ENCODE results near the gene CKMT2.

Gene CKMT2

DNA sequence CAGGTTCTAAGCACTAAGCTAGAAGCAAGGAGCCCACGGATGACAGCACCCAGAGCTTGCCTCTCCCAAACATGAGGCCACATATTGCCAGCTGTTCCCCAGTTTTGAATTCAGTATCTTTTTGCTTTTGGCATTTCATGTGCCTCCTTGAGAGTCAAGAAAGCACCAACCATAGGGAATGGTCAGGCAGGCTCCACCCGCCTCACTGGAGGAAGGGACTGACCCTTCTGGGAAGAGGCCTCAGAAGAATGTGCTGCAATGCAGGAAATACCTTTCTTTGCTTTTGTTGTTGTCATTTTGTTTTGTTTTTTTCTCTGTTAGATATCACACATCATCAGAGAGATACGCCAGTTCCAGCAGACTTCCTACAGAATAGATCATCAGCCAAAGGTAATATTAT lies 13.7 kb upstream of the CKMT2 start:
- DNase-seq = no peak

DNA sequence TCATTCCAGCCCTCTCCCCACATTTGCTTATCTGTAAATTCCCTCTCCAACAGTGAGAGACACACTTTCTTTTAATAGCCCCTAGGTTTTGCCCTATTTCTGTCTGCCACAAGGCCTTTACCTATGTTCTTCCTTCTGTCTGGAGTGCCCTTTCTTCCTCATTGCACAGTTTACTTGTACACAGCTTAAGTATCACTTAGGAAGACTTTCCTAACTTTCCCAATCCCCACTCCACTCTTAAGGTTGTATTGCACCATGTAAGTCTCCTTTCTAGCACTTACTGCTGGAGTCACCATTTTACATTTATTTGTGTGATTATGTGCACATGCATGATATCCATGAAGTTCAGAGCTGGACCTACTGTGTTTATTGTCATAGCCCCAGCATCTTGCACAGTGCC lies 10.8 kb upstream of the CKMT2 start:
- DNase-seq = no peak

DNA sequence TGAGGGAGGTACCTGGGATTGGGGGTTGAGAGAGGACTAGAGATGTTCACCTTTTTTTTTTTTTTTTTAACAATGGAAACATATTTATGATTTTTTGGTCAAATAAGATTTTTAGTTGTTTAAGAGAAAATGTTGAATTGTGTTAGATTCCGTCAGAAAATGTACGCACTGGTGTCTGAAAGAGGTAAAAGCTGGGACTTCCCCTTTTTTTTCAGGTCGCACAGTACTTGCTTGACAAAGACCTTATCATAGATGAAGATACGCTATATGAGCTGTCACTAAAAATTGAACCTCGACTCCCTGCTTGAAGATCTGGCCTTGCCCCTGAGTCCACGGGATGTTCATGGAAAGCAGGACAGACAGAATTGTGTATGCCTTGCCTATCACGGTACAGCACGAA lies 7.7 kb upstream of the CKMT2 start:
- DNase-seq = no peak

DNA sequence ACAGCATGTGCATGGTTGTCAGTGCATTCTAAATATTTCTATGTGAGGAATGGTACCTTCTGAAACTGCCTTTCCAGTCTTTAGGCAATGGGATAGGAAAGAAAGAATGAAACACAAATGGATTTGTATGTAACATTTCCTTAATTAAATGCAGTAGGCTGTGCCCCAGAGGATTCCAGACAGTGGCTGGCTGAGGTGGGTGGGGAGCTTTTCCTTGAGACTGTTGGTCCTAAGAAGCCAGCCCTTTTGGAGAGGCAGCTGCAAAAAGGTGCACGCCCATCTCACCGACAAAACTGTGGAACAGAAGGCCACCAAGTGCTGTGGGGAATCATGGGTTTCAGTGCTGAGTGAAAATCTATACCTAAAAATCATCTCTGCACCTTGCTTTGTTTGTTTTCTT lies 6.8 kb upstream of the CKMT2 start:
- no peak for DNase-seq

DNA sequence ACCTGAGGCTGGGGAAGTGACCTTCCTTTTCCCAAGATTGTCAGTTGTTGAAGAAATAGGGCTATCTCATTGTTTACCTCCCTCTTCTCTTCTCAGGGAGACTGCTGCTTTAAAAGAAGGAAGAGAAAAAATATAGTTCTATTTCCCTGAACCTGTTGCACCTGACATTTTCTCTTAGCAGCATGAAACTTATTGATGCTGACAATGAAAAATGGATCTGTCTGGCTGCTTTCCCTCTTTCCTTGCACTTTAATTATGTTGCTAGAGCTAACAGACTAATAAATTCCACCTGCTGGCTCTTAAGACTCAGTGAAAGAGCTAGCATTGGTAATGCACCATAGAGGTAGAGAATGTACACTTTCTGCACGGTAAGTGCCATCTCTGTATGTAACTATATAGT lies 6.2 kb upstream of the CKMT2 start:
- DNase-seq = no peak

DNA sequence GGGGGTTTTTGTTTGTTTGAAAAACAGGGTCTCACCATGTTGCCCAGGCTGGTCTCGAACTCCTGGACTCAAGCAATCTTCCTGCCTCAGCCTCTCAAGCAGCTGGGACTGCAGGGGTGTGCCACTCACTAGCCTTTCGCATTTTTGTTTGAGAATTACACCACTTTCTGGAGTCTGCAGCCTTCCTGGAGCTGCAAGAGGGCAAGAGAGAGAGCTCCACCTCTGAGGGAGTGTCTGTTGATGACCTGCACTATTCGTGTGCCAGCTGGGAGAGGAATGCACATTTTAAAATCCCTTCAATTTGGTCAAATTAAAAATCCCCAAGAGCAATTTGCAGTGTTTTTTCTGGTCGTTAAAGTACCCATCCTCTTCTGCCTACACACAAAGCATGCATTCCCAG lies 5.0 kb upstream of the CKMT2 start:
- no peak for DNase-seq

DNA sequence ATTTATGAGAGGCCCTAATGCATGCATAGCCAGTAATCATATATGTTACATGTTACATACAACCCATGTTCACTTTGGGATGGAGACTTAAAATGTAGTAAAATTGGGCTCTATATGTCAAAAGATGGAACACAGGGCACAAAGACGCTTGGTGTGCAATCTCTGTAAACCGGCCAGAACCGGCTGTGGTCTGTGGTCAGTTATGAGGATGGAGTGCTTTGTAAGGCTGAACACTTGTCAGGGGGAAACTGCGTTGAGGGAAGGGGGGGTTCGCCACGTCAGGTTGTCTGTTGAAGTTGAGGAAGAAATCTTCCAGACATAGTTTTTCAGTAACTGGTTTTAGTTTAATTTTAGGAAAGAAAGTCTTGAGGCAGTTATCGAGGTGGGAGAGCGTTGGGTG lies 2.7 kb upstream of the CKMT2 start:
- no peak for DNase-seq

DNA sequence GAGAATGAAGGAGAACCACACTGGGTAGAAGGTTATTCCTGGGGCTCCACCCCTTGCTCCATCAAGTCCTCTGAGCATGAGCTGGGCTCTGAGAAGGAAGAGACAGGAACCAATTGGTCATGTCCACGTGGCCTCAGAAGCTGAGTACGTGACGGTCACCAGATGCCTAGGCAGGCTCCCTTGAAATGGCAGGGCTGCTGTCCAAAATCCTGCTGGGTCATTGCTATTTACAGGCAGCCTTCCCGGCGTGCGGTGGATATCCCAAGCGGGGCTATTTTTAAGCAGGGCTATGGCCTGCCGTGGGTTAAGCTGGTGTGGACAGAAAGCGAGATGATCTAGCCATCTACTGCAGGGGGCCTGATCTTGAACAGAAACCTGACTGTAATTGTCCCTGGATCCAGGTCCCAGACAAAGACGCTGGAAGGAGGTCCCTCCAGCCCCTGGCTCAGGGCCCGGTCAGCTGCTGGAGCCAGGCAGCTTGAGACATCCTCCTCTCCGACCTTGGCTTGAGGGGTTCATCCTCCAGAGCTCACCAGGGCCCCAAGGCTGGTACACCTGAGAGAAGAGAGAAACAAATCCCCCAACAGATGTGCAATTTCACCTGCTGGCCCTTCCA lies 550 bp upstream of the CKMT2 start:
- no peak for DNase-seq

DNA sequence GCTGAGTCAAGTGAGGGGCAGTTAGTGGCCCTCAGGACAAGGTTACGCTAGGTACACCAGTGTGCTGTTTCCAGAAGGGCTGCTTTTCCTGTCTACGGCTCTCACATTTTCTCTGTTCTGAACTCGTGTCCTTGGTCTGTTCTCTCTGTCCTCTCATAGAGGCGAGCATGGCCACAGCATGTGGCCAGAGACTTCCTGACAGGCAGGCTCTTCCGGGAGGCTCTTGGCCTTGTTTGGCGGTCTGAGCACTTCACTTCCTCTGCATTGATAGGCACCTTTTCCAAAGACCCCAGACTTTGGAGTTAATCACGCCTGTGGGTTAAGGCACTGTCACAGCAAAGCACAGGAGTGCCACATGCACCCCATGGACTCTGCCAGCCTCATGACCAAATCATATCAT lies 1.2 kb downstream of the CKMT2 start:
- DNase-seq = no peak

DNA sequence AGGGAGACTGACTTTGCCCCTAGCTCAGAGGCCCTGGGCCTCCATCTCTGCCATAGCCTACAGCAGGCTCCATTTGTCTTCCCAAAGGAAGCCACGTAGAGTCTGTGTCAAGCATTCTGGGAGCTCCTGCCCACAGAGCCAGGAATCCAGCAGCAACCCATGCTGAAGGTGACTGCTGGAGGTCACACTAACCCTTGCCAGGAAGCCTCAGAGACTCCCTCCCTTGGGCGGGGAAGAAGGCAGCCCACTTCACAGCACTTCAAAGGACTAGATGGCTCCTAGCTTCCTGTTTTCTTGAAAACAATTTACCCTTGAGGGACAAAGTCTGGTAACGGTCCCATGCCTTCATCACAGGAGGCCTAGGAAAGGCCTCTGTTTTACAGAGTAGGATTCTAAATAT lies 1.7 kb downstream of the CKMT2 start:
- DNase-seq = no peak

DNA sequence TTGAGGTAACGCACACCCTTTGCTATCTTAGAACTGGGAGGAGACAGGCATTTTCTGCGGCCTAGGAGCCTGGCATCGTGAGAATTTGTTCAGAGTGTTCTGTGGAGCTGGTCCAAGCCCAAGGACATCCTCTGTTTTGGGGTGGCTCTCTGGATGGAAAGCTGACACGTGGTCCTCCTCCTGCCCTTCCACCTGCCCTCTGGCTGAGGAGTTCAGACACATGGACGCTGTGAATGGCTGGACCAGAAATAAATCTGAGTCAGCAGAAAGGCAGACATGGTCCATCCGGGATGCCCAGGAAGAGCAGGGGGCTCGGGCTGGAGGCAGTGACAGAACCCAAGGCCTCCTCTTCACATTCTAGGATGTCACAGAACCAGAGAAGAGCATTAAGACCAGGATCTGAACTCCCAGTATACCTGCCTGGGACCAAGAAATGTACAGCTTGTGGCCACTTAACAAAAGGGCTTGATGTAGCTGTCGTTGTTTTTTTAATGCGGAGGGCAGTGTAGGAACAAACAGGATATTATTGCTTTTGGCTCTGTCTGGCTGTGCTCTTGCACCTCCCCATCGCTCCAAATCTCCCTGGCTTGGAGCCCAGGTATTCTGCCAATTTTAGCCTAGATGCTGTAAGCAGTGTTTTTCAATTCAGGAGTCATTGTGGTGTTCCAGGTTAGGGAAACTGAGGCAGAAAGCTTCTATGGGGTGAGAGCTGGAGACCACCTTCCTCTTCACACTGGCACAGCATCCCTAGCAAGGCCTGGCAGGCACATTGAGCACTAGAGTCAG lies 2.4 kb downstream of the CKMT2 start:
- DNase-seq = no peak

DNA sequence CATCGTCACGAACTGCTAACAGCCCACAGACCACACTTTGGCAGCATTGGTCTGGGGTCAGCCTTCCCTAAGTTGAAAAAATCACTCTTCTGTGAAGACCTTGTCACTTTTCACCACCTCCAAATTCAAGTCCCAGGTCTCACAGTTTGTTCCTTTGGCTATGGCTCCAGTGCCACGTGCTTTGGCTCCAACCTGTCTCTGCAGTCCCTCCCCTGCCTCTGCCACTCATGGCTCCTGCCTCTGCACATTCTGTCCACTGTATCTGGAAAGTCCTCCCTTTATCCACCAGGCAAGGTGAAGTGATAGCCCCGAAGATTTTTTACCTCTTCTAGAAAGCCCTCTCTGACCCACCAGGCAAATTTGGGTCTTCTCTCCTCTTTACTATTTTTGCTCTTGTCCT lies 5.3 kb downstream of the CKMT2 start:
- no peak for DNase-seq

DNA sequence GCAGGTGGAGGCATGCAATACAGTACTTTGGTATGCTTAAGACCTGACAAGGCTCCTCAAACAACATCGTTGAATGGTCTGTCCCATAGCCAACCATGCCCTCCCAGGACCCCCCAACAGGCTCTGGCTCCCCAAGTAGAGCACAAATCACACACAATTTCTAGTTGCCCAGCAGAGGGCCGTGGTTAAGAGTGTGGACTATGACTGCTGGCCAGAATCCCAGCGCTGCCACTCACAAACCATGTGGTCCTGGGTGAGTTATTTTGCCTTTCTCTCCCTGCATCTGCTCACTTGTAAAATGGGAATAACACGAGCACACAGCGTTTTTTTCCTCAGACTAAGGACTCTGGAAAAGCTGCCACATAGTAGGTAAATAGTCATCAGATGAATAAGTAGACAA lies 6.5 kb downstream of the CKMT2 start:
- DNase-seq = no peak

DNA sequence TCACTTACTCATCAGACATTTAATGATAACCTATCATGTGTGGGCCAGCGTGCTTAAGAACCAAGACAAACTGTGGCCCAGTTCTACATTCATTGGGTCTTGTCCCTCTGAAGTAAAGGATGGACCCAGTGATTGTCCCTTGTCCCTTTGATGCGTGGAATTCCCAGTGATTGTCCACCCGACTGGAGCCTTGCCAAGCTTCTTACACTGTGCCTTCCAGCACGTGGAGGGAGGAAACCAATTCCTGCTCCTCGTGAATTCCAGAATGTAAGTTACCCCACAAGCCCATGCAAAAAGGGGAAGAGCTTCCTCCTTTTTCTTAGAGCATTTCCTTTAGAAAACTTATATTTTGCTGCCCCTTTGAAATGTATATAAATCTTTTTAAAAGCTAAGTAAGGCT lies 7.9 kb downstream of the CKMT2 start:
- DNase-seq = no peak

DNA sequence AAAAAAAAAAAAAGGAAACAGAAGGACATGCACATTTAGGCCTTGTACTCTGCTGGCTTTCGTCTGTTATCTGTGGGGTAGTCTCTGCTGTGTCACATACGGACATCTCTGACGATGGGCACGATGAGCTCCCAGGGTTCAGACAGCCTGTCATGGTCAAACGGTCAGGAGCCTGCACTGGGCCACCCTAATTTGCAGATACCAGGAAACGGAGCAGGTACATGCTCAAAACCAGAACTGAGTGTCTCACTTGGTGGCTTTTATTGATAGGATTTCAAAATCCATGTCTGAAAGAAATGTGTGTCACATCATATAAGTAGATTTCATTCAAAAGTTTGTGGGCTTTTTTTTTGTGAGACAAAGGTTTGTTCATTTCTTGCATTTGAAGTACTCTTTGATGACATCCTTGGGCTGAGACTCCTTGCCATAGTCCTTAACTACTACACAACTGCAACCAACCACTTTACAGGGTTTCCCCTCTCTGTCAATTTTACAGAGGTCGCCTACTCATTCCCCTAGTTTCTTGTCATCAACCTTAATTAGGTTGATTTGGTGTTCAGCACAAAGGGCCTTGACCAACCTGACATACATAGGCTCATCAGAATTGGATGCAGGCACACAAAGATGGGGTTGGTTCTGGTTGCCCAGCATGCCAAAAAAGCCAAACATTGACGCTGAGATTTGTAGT lies 9.0 kb downstream of the CKMT2 start:
- no peak for DNase-seq

DNA sequence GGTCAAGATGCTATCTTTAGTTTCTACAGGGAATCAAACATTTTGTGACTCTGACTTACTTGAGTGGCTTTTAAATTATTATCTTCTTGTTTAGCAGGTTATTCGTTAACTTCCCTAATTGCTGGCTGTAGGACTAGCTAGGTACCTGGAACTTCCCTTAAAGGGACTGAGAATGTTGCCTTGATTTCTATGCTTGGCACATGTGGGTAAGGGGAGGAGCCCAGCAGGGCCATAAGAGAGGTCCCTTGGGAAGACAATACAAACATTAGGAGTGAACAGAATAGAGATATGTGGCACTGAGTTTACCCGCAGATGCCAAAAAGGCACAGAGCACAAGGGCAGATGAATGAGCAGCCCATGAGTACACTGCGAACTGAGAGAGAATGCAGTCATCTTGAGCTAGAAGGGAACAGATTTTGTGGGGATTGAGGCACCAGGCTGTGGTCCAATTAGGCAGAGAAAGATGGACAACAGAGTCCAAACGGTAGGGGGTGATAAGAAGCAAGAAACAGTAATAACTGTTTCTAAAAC lies 9.8 kb downstream of the CKMT2 start:
- DNase-seq = peak; percentile 55

DNA sequence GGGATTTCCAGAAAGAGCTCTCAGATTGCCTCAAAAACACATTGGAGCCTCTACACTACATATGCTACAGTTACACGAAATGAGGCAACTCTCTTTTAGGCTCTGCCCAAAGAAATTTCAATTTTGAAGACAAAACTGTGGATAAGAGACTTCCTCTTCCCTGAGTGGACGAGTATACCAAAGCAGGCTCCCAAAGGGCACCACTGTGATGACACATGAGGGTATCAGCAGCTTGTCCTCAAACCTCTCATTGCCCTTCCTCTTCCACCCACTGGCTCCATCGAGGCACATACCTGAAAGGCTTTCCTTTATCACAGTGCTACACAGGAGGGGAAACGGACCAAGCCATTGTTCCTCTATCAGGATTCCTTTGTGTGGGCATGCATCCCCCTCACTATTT lies 11.3 kb downstream of the CKMT2 start:
- no peak for DNase-seq

DNA sequence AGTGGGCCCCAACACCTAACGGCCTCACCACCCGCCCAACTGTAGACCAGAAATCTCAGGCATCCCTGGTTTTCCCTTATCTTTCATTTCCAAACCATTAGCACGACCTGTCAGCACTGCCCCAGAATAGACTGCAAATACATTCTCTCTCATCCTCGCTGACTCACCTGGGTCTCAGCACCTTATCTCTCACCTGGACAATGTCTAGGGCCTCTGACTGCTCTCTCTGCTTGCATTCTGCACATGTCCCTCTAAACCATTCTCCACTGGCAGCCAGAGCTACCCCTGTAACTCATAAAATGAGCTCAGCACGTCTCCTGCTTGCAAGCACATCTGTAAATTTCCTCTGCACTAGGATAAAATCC lies 12.7 kb downstream of the CKMT2 start:
- no peak for DNase-seq

DNA sequence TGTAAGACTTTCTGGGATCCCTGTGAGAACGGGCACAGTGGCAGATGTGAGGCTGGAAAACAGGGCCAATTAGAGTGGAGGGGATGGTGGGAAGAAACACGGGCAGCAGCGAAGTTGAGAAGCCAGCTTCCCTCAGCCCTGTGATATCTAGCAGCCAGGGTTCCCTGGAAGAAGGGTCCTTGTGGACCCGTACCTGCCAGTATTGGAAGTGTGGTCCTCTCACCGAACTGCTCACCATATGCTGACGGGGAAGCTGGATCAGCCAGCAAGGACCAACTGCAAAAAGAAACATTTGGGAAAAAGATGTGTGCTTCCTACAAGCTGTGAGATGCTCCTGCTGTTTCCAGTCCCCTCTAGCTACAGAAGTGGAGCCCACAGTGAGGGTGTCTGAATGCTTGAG lies 13.6 kb downstream of the CKMT2 start:
- no peak for DNase-seq

DNA sequence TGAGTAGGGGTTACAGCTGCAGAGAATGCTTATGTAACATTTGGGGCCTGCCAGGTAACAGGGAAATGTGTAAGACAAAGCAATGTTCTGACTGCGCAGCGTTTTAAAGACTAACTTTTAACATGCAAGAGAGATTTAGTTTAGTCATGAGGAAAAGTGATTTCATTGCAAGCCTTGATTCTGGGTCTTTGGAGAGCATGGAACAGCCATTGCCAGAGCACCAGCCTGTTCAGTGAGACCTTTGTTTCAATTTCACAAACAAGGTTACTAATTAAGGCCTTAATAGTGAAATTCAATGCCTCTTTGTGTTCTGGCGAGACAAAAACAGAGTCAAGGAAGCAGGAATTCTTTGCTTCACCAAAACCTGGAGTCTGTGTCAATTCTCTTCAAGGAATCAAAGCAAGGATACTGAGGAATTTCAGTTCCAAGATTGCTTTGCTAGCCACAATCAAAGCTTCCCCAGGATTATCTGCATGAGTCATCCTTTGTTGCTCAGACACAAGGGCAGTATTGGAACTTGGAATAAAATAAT lies 14.4 kb downstream of the CKMT2 start:
- DNase-seq = no peak

DNA sequence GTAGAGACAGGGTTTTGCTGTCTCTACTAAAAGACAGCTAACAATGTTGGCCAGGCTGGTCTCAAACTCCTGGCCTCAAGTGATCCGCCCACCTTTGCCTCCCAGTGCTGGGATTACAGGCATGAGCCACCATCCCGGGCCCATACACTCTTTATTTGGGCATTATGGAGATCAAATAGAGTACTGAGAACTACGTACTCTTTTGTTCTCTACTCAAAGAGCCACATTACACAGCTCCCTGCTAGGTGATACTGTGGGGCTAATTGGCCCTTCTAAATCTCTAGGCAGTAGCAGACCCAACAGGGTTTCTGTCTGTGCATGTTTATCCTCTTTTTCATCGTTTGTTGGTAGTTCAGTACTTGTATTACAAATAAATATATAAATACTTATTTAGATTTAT lies 16.1 kb downstream of the CKMT2 start:
- no peak for DNase-seq

DNA sequence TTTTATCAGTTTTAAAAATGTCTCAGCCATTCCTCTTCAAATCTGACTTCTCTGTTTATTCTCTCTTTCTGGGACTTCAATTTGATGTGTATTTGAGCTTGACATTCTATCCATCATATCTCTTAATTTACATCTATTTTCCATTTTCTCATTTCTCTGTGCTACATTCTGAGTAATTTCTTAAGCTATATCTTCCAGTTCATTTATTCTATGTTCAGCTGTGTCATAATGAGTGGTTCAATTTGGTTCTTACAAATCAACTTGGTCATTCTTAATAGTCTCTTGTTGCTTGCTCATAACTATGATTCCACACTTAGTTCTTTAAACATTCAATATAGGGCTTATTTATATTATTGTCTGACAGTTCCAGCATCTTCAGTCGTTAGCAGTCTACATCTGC lies 16.9 kb downstream of the CKMT2 start:
- DNase-seq = no peak

DNA sequence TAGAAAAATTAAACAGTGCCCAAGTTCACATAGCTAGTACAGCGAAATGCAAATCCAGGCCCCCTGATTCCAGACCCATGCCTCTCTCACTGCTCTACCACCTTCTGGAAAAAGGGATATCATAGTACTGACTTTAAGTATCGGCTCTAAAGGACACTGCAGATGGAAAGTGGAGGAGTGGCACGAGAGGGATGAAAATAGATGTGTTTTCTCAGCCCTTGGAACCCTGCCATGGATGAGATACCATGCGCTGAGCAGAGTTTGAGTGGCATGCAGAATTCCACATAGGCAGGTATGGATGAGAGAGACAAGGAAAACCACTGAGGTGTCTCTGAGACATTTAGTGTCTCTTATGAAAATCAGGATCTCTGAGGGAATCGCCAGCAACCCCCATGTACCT lies 18.8 kb downstream of the CKMT2 start:
- DNase-seq = no peak

DNA sequence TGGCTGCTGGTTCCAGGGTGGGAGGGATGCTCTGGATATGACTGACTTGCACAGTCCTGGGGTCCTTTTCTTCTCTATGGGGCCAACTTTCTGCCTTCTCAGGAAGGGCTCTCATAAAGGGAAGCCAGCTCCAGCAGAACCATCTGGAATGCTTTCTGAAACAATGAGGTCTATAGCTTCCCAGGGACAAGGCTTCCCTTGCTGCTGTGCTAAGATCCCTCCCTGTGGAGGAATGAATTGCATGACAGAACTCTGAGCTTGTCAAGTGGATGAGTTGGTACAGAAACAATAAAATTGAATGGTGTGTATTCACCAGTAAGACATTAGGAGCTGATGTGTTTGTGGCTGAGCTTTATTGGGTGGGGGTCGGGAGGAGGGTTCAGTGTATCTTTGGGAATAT lies 19.8 kb downstream of the CKMT2 start:
- no peak for DNase-seq

Data from NCI-H1436 (cell line).